Measurements from ENCODE around the gene CHAT. TPM values are rescaled to one million over a fixed set of nuclear protein-coding genes. Genes with fewer than 3 reads are reported as not detected.
A peak's percentile ranks its signal among the peaks of the same experiment; 100 is the strongest.

Gene CHAT
- total and polyA plus RNA-seq, 5 experiments from 2014 or later, result not detected

- no peak overlapping the region for H3K27ac Mint-ChIP-seq
- DNase-seq (no peak), ATAC-seq (no peak)
- H3K4me3 Mint-ChIP-seq, result no peak overlapping the region
- no peaks in the 10 kb centered on the region for H3K9me3 Mint-ChIP-seq
- POLR2A ChIA-PET, result no interaction called here
- H3K36me3 Mint-ChIP-seq, result no peaks in the 10 kb centered on the region
- peaks cover 0 to 2% (median 0%) of the 10 kb centered on the region in 4 donors for H3K4me1 Mint-ChIP-seq
- H3K27me3 Mint-ChIP-seq, result peaks cover 18 to 50% (median 45%) of the 10 kb centered on the region in 5 donors
These were observed 14.9 kb upstream of the CHAT start for GRCh38 chr10:49598986-49599385.

DNA sequence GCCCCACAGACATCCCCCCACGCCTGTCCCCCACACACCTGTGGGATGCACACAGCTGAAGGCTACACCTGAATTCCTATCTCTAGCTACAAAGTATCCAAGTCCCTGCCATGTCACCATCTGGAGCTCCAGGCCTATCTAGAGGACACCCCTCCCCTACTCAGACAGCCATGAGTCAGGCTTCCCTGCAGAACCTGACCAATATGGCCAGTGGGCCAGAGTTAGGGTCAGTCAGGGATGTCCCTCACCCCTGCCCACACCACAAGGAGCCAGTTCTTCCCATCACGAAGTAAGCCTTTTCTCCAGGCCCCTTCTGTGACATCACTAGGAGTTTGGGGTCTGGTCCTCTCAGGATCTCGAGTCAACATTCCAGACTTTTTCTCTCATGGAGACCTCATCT is 14.3 kb upstream of the CHAT start:
- H3K36me3 Mint-ChIP-seq, result no peaks in the 10 kb centered on the region
- ATAC-seq (no peak), DNase-seq (no peak)
- peaks cover 0 to 1% (median 0%) of the 10 kb centered on the region in 4 donors for H3K4me1 Mint-ChIP-seq
- POLR2A ChIA-PET, result no interaction called here
- H3K27ac Mint-ChIP-seq, result no peak overlapping the region
- H3K27me3 Mint-ChIP-seq, result peaks cover 20 to 52% (median 49%) of the 10 kb centered on the region in 5 donors
- H3K9me3 Mint-ChIP-seq, result peaks cover 0 to under 1% (median 0%) of the 10 kb centered on the region in 9 donors
- no peak overlapping the region for H3K4me3 Mint-ChIP-seq

DNA sequence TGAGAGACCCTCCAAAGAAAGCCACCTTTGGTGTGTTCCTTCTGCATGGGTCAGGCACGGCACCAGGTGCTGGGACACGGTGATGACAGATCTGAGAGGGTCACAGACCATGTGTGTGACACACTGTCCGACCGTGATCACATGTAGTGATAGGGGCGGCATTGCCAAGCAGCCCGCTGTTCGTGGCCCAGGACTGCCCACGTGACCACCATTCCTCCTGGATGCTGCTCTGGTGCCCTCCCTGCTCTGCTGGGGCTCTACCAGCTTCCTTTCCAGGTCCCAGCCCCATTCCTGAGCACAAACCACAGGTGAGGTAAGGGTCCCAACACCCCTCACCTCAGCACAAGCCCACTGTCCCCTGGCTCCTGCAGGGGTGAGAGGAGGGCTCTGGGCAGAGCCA is 13.8 kb upstream of the CHAT start:
- Mint-ChIP-seq H3K36me3 (no peaks in the 10 kb centered on the region), H3K4me1 (no peaks in the 10 kb centered on the region), H3K27ac (no peak overlapping the region), H3K4me3 (no peak overlapping the region), H3K9me3 (peaks cover 0 to 6% (median 0%) of the 10 kb centered on the region in 9 donors), H3K27me3 (peaks cover 23 to 56% (median 51%) of the 10 kb centered on the region in 5 donors)
- ATAC-seq (no peak), DNase-seq (no peak)
- POLR2A ChIA-PET, result no interaction called here

- peaks cover 0 to 13% (median 2%) of the 10 kb centered on the region in 9 donors for H3K9me3 Mint-ChIP-seq
- ATAC-seq (no peak), DNase-seq (no peak)
- no peak overlapping the region for H3K4me3 Mint-ChIP-seq
- H3K27ac Mint-ChIP-seq, result no peak overlapping the region
- POLR2A ChIA-PET, result no interaction called here
- H3K27me3 Mint-ChIP-seq, result peaks cover 27 to 60% (median 56%) of the 10 kb centered on the region in 5 donors
- no peaks in the 10 kb centered on the region for H3K36me3 Mint-ChIP-seq
- no peaks in the 10 kb centered on the region for H3K4me1 Mint-ChIP-seq
These were observed 12.9 kb upstream of the CHAT start for GRCh38 chr10:49600781-49601400.

GRCh38 chr10:49601857-49602256 is 12.0 kb upstream of the CHAT start:
- no peak overlapping the region for H3K27ac Mint-ChIP-seq
- peaks cover 0 to 4% (median 3%) of the 10 kb centered on the region in 4 donors for H3K4me1 Mint-ChIP-seq
- peak overlapping the region in 1 of 10 donors; percentile 23 for H3K4me3 Mint-ChIP-seq
- no peak for ATAC-seq
- POLR2A ChIA-PET, result no interaction called here
- peaks cover 0 to 3% (median 0%) of the 10 kb centered on the region in 3 donors for H3K36me3 Mint-ChIP-seq
- peaks cover 28 to 69% (median 57%) of the 10 kb centered on the region in 5 donors for H3K27me3 Mint-ChIP-seq
- H3K9me3 Mint-ChIP-seq, result peaks cover 0 to 18% (median 2%) of the 10 kb centered on the region in 9 donors
- no peak for DNase-seq

GRCh38 chr10:49602380-49603023 is 11.3 kb upstream of the CHAT start:
- Mint-ChIP-seq H3K4me1 (peaks cover 0 to 9% (median 5%) of the 10 kb centered on the region in 4 donors), H3K36me3 (peaks cover 0 to 4% (median 0%) of the 10 kb centered on the region in 3 donors), H3K27me3 (peaks cover 28 to 76% (median 54%) of the 10 kb centered on the region in 5 donors), H3K9me3 (peaks cover 0 to 23% (median 2%) of the 10 kb centered on the region in 9 donors), H3K27ac (no peak overlapping the region), H3K4me3 (no peak overlapping the region)
- POLR2A ChIA-PET, result no interaction called here
- ATAC-seq, result no peak
- DNase-seq, result peak in 1 of 10 donors; percentile 2

DNA sequence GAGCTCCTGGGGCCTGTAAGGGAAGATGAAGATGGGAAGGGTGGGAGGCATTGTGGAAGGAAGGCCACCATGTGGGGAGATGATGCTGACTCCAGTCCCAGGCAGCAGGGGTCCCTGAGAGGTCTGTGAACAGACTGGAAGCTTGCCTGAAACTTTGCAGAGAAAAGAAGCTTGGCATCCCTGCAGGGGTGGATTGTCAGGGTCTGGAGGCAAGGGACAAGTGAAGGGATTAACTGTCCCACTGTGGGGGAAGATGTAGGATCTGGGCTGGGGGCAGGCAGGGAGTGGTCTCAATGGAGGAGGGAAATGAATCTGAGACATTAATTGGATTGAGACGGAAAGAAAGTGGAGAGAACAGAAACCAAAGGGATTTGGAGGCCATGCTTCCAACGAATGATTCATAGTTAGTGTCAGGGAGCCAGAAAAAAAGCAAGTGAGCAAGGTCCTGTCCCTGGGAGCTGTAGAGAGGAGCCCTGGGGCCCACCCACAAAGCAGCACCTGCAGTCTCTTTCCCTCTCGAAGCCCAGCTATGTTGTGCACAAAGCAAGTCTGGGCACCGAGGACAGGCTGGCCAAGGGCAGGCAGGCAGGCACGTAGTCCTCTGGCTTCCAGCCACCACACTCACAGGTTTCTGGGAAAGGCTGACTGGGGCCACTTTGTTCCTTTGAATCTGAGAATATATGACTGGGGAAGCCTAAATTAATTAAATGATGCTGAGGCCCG is 8.5 kb upstream of the CHAT start:
- H3K36me3 Mint-ChIP-seq, result peaks cover 0 to 4% (median 3%) of the 10 kb centered on the region in 3 donors
- peaks cover 36 to 92% (median 61%) of the 10 kb centered on the region in 5 donors for H3K27me3 Mint-ChIP-seq
- H3K9me3 Mint-ChIP-seq, result peaks cover 0 to 23% (median 3%) of the 10 kb centered on the region in 9 donors
- POLR2A ChIA-PET, result no interaction called here
- H3K27ac Mint-ChIP-seq, result no peak overlapping the region
- H3K4me1 Mint-ChIP-seq, result peaks cover 0 to 13% (median 6%) of the 10 kb centered on the region in 4 donors
- H3K4me3 Mint-ChIP-seq, result no peak overlapping the region
- DNase-seq (peak in 1 of 10 donors; percentile 30), ATAC-seq (no peak)

- POLR2A ChIA-PET, result no interaction called here
- Mint-ChIP-seq H3K36me3 (peaks cover 0 to 4% (median 3%) of the 10 kb centered on the region in 3 donors), H3K27ac (no peak overlapping the region), H3K27me3 (peaks cover 32 to 87% (median 55%) of the 10 kb centered on the region in 5 donors), H3K4me1 (peaks cover 0 to 13% (median 6%) of the 10 kb centered on the region in 4 donors), H3K9me3 (peaks cover 0 to 23% (median 3%) of the 10 kb centered on the region in 9 donors), H3K4me3 (no peak overlapping the region)
- no peak for ATAC-seq
- DNase-seq, result peak in 1 of 10 donors; percentile 9
These were observed 7.8 kb upstream of the CHAT start for GRCh38 chr10:49605939-49606509.

- peak overlapping the region in 1 of 10 donors; percentile 2 for H3K4me3 Mint-ChIP-seq
- H3K9me3 Mint-ChIP-seq, result peaks cover 0 to 27% (median 5%) of the 10 kb centered on the region in 9 donors
- peaks cover 0 to 4% (median 3%) of the 10 kb centered on the region in 3 donors for H3K36me3 Mint-ChIP-seq
- POLR2A ChIA-PET, result no interaction called here
- H3K4me1 Mint-ChIP-seq, result peaks cover 0 to 22% (median 9%) of the 10 kb centered on the region in 4 donors
- H3K27ac Mint-ChIP-seq, result no peak overlapping the region
- DNase-seq, result peak; percentile 29 to 78 (median 60)
- ATAC-seq, result peak; percentile 65 to 75
- H3K27me3 Mint-ChIP-seq, result peaks cover 34 to 87% (median 58%) of the 10 kb centered on the region in 5 donors
These were observed 6.8 kb upstream of the CHAT start for GRCh38 chr10:49606981-49607535.

DNA sequence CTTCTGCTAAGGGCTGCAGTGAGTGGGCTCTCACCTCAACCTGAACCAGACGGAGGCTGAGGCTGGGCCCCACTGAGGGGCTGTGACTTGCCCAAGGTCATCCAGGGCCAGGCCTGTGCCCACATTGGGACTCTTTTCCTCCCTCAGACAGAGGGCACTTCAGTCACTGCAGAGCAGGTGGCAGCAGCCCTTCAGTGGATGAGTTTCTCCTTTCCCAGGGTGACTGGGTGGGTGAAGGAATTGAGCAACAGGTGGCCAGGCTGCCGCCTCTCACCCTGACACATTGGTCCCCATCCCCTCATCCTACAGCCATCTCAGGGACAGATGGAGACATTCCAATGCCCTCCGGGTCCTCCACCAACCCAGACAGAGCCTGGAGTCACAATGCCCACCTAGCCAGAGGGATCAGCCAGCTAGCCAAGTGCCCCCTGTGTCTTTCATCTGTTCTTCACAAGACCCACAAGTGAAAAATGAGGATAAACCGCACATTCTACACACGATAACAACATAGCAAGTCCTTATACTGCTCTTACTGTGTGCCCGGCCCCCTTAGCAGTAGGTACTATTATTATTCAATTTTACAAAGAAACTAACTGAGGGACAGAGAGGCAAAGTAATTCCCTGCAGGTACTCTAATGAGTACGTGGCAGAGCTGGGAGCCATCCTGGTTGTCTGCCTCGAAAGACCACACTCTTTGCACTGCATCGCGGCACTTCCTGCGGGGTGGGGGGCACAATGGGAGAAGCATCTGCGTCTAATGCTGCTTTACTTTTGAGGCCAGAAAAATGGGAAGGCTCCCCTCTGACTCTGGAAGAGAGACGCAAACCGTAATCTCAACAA is 5.5 kb upstream of the CHAT start:
- no peak overlapping the region for H3K4me3 Mint-ChIP-seq
- H3K36me3 Mint-ChIP-seq, result peaks cover 4 to 6% (median 4%) of the 10 kb centered on the region in 3 donors
- POLR2A ChIA-PET, result no interaction called here
- H3K9me3 Mint-ChIP-seq, result peaks cover 0 to 31% (median 6%) of the 10 kb centered on the region in 9 donors
- H3K4me1 Mint-ChIP-seq, result peaks cover 4 to 34% (median 14%) of the 10 kb centered on the region in 4 donors
- H3K27ac Mint-ChIP-seq, result no peak overlapping the region
- DNase-seq, result peak in 1 of 10 donors; percentile 50
- no peak for ATAC-seq
- H3K27me3 Mint-ChIP-seq, result peaks cover 40 to 87% (median 61%) of the 10 kb centered on the region in 5 donors

DNA sequence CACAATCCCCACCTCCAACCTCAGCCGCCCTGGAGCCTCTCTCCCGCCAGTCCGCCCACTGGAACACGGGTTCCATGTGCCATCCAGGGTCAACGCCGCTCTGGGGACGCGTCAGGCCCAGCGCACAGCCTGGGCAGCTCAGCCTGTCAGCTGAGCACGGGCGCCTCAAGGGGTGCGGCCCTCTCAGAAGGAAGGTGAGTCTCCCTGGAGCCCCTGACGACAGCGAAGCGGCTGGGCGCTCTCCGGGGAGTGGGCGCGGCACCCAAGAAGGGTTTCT is 4.9 kb upstream of the CHAT start:
- POLR2A ChIA-PET, result no interaction called here
- DNase-seq, result no peak
- Mint-ChIP-seq H3K9me3 (peaks cover 0 to 31% (median 6%) of the 10 kb centered on the region in 9 donors), H3K27me3 (peaks cover 39 to 87% (median 64%) of the 10 kb centered on the region in 5 donors), H3K27ac (peak overlapping the region in 1 of 10 donors; percentile 56), H3K36me3 (peaks cover 4 to 6% (median 4%) of the 10 kb centered on the region in 3 donors), H3K4me3 (peak overlapping the region in 1 of 10 donors; percentile 32), H3K4me1 (peaks cover 4 to 39% (median 17%) of the 10 kb centered on the region in 4 donors)
- ATAC-seq, result no peak
